Measurements from ENCODE around the gene CHST6.

CHST6 gene

DNA sequence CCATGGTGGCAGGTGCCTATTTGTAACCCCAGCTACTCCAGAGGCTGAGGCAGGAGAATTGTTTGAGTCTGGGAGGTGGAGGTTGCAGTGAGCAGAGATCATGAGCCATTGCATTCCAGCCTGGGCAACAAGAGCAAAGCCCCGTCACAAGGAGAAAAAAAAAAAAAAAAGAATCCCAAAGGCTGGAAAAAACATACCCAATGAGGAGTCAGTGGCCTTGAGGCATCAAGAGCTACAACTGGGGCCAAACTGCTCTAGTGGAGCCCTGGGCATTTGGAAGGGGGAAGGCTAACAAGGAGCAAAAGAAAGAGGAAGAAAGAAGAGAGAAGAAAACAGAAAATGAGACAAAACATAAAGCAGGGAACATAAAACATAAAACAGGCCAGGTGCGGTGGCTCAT, 6.9 kb downstream of the CHST6 start:
- H3K4me3 ChIP-seq (ENCODE audit: low read depth in 1 of 2, low read length in 1 of 2) = no peak overlapping the region
- H3K36me3 ChIP-seq = no peaks in the 10 kb centered on the region
- H3K27ac ChIP-seq = no peak overlapping the region
- H3K9me3 ChIP-seq = no peaks in the 10 kb centered on the region
- peaks cover 21% of the 10 kb centered on the region for H3K27me3 ChIP-seq
- no peaks in the 10 kb centered on the region for H3K4me1 ChIP-seq (ENCODE audit: control insufficient read depth in 1 of 2, insufficient read depth in 1 of 2, low read depth in 1 of 2, low read length in 1 of 2)
- TF ChIP-seq, protein P1, sequence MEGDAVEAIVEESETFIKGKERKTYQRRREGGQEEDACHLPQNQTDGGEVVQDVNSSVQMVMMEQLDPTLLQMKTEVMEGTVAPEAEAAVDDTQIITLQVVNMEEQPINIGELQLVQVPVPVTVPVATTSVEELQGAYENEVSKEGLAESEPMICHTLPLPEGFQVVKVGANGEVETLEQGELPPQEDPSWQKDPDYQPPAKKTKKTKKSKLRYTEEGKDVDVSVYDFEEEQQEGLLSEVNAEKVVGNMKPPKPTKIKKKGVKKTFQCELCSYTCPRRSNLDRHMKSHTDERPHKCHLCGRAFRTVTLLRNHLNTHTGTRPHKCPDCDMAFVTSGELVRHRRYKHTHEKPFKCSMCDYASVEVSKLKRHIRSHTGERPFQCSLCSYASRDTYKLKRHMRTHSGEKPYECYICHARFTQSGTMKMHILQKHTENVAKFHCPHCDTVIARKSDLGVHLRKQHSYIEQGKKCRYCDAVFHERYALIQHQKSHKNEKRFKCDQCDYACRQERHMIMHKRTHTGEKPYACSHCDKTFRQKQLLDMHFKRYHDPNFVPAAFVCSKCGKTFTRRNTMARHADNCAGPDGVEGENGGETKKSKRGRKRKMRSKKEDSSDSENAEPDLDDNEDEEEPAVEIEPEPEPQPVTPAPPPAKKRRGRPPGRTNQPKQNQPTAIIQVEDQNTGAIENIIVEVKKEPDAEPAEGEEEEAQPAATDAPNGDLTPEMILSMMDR (IDR thresholded peaks at IDR 0.05) = no peak

DNA sequence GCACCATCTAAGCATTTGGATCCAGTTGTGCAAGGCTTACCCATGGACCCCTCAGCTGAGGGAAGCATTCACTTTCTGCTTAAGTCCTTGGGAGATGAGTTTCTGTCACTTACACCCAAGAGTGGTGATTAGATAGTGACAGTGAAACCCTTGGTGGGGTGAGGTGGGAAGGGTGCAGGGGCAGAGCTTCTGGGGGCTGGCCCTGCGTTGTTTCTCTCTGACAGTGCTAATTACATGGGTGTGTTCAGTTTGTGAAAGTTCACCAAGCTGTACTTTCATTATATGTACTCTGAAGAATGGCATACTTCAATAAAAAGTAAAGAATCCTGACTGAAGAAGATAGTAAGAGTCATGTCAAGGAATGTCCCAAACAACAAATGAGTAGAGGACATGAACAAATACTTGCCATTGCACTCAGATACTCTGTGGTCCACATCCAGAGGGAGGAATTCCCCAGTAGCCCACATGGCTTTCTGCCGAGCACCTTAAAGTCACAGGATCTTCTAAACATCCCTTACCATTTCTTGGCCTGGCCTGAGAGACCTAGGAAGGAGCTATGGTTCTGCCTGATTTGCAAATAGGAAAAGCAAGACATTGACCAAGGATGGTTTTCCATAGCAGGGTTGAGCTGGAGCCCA, 8.4 kb downstream of the CHST6 start:
- H3K9me3 ChIP-seq = no peaks in the 10 kb centered on the region
- H3K27me3 ChIP-seq = peaks cover 6% of the 10 kb centered on the region
- H3K4me3 ChIP-seq (ENCODE audit: low read depth in 1 of 2, low read length in 1 of 2) = no peak overlapping the region
- TF ChIP-seq, protein P1 (IDR thresholded peaks at IDR 0.05) = no peak
- H3K27ac ChIP-seq = no peak overlapping the region
- H3K4me1 ChIP-seq (ENCODE audit: control insufficient read depth in 1 of 2, insufficient read depth in 1 of 2, low read depth in 1 of 2, low read length in 1 of 2) = no peaks in the 10 kb centered on the region
- no peaks in the 10 kb centered on the region for H3K36me3 ChIP-seq

DNA sequence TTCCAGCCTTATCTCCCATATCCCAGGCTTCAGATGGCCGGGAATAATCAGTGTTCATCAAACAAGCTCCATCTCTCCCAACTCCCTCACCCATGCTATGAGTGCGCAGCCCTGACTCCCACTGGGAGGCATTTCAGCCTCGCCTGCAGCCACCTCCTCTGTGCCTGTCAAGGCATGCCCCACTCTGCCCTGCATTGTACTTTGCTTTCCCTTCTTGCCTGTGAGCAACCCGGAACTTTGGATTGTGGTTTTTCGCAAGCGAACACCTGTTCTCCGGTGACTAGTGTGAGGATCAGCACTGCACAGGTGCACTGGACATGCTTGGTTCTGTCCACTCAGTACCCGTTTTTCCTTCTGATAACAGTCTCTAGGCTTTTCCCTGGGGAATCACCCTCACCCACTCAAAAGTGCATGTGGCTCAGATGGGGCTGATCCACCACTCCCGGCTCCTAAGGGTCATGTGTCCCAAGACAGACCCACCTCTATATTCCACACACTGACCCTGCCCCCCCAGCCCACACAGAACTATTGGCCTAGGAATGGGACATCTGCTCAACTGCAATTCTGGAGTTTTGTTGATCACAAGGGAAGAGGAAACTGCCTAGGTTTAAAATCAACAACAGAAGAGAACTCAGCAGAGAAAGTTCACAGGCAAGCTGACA, 9.1 kb downstream of the CHST6 start:
- no peaks in the 10 kb centered on the region for H3K27me3 ChIP-seq
- no peak overlapping the region for H3K27ac ChIP-seq
- H3K9me3 ChIP-seq = no peaks in the 10 kb centered on the region
- no peak overlapping the region for H3K4me3 ChIP-seq (ENCODE audit: low read depth in 1 of 2, low read length in 1 of 2)
- TF ChIP-seq, protein P1 (IDR thresholded peaks at IDR 0.05) = no peak
- no peaks in the 10 kb centered on the region for H3K4me1 ChIP-seq (ENCODE audit: control insufficient read depth in 1 of 2, insufficient read depth in 1 of 2, low read depth in 1 of 2, low read length in 1 of 2)
- no peaks in the 10 kb centered on the region for H3K36me3 ChIP-seq

DNA sequence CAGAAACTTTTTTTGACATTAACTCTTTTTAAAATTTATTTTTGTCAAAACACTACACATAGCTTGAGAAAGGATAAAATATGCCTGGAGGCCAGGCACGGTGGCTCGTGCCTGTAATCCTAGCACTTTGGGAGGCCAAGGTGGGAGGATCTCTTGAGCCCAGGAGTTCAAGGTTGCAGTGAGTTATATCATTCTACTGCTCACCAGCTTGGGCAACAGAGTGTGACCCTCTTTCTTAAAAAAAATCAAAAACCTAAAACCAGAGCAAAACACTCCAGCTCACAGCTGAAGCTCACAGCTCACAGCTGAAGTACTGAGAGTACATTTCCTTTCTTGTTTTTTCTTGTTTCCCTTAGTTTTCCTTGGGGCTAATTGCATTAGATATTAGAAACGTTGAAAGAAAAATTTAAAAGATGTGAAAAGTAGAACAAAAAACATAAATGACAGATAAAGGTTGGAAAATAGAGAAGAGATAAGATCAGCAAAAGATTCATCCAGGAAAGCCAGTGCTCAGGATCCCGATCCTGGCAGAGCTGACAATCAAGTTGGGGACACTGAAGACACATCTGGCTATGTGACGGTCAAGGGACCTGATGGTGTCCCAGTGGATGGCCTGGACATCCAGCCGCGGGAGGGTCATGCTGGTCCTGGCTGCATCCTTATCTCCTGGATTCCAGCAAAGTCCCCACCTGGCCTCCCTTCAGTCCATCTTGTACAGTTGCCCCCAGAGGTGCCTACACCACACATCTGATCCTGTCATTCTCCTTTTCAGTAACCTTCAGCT, 9.8 kb downstream of the CHST6 start:
- H3K9me3 ChIP-seq = no peaks in the 10 kb centered on the region
- H3K4me1 ChIP-seq (ENCODE audit: control insufficient read depth in 1 of 2, insufficient read depth in 1 of 2, low read depth in 1 of 2, low read length in 1 of 2) = no peaks in the 10 kb centered on the region
- TF ChIP-seq, protein P1 (IDR thresholded peaks at IDR 0.05) = no peak
- no peaks in the 10 kb centered on the region for H3K27me3 ChIP-seq
- H3K36me3 ChIP-seq = no peaks in the 10 kb centered on the region
- no peak overlapping the region for H3K4me3 ChIP-seq (ENCODE audit: low read depth in 1 of 2, low read length in 1 of 2)
- H3K27ac ChIP-seq = no peak overlapping the region

DNA sequence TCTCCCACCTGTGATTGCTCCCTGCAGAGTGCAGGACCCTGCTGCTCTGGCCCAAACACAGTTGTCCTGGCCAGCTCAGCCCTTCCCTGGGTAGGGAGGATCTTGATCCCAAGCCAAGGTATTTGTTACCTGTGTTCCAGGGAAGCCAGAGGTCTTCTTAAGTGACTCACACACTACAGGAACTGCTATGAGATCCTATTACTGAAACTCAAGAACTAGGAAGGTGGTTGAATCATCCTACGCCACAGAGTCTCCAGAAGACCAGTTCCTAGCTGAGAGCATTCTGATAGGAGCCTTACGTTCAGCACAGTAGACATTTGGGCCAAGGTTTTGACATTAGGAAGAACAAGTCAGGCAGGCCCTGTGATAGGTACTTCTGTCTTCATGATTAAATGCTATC, 12.0 kb downstream of the CHST6 start:
- Histone ChIP-seq H3K27me3 (no peaks in the 10 kb centered on the region), H3K36me3 (no peaks in the 10 kb centered on the region), H3K4me1 (ENCODE audit: control insufficient read depth in 1 of 2, insufficient read depth in 1 of 2, low read depth in 1 of 2, low read length in 1 of 2) (no peaks in the 10 kb centered on the region), H3K4me3 (ENCODE audit: low read depth in 1 of 2, low read length in 1 of 2) (no peak overlapping the region), H3K27ac (no peak overlapping the region), H3K9me3 (no peaks in the 10 kb centered on the region)
- TF ChIP-seq, protein P1 (IDR thresholded peaks at IDR 0.05) = no peak
